ENCODE data around the gene RASA3. TPM values are rescaled to one million over a fixed set of nuclear protein-coding genes. Genes with fewer than 3 reads are reported as not detected.

The RASA3 gene
- total and polyA plus RNA-seq, 7 donors = 4.2 to 22.4 (median 16.9) TPM

- no peak for TF ChIP-seq POLR2A (IDR thresholded peaks at IDR 0.05)
- TF ChIP-seq POLR2AphosphoS5 (IDR thresholded peaks at IDR 0.05) = peak in 1 of 4 donors; percentile 66
- 82 to 87% methylated on average over 19 to 37 of the region's 37 CpGs for WGBS, 2 donors
- intact Hi-C loops (cut with DNase I) = no loop called here
- no peaks in the 10 kb centered on the region for H3K9me3 ChIP-seq
- no peaks in the 10 kb centered on the region for H3K27me3 ChIP-seq
- peaks cover 0 to 4% (median 0%) of the 10 kb centered on the region in 4 donors for H3K4me1 ChIP-seq
- DNase-seq = peak; percentile 88
- peaks cover 0 to 3% (median 0%) of the 10 kb centered on the region in 4 donors for H3K36me3 ChIP-seq
- H3K4me3 ChIP-seq = no peak overlapping the region
- peak overlapping the region in 2 of 4 donors; percentile 3 to 59 for H3K27ac ChIP-seq
Observed at GRCh38 chr13:114043421-114044053, 88.9 kb downstream of the RASA3 start.

GRCh38 chr13:114042066-114042815 lies 90.2 kb downstream of the RASA3 start:
- H3K9me3 ChIP-seq = no peaks in the 10 kb centered on the region
- WGBS, 2 donors = 91 to 92% methylated on average over 38 of the region's 38 CpGs
- intact Hi-C loops (cut with DNase I) = no loop called here
- H3K4me3 ChIP-seq = no peak overlapping the region
- no peak overlapping the region for H3K27ac ChIP-seq
- DNase-seq = no peak
- no peaks in the 10 kb centered on the region for H3K4me1 ChIP-seq
- no peaks in the 10 kb centered on the region for H3K27me3 ChIP-seq
- no peak for TF ChIP-seq CTCF (IDR thresholded peaks at IDR 0.05)
- TF ChIP-seq POLR2A (IDR thresholded peaks at IDR 0.05) = no peak
- peaks cover 0 to 6% (median 0%) of the 10 kb centered on the region in 4 donors for H3K36me3 ChIP-seq

GRCh38 chr13:114041493-114041892 lies 90.9 kb downstream of the RASA3 start:
- 95% methylated on average over 17 of the region's 17 CpGs for WGBS, 2 donors
- H3K4me1 ChIP-seq = no peaks in the 10 kb centered on the region
- no peak overlapping the region for H3K27ac ChIP-seq
- TF ChIP-seq EP300 (IDR thresholded peaks at IDR 0.05) (no peak), POLR2AphosphoS5 (IDR thresholded peaks at IDR 0.05) (no peak)
- H3K36me3 ChIP-seq = peaks cover 0 to 9% (median 0%) of the 10 kb centered on the region in 4 donors
- intact Hi-C loops (cut with DNase I) = no loop called here
- no peaks in the 10 kb centered on the region for H3K27me3 ChIP-seq
- H3K4me3 ChIP-seq = no peak overlapping the region
- DNase-seq = no peak
- H3K9me3 ChIP-seq = no peaks in the 10 kb centered on the region

GRCh38 chr13:114039471-114040141 lies 92.8 kb downstream of the RASA3 start:
- intact Hi-C loops (cut with DNase I) = no loop called here
- WGBS, 2 donors = 89 to 93% methylated on average over 26 of the region's 26 CpGs
- no peak overlapping the region for H3K27ac ChIP-seq
- DNase-seq = no peak
- H3K36me3 ChIP-seq = peaks cover 0 to 9% (median 0%) of the 10 kb centered on the region in 4 donors
- TF ChIP-seq POLR2AphosphoS5 (IDR thresholded peaks at IDR 0.05) (no peak), EP300 (IDR thresholded peaks at IDR 0.05) (no peak), POLR2A (IDR thresholded peaks at IDR 0.05) (no peak), CTCF (IDR thresholded peaks at IDR 0.05) (no peak)
- H3K27me3 ChIP-seq = no peaks in the 10 kb centered on the region
- no peak overlapping the region for H3K4me3 ChIP-seq
- peaks cover 0 to 17% (median 9%) of the 10 kb centered on the region in 4 donors for H3K4me1 ChIP-seq
- H3K9me3 ChIP-seq = no peaks in the 10 kb centered on the region

- peaks cover 0 to 24% (median 15%) of the 10 kb centered on the region in 4 donors for H3K4me1 ChIP-seq
- H3K9me3 ChIP-seq = no peaks in the 10 kb centered on the region
- H3K27me3 ChIP-seq = no peaks in the 10 kb centered on the region
- whole genome bisulfite sequencing, 2 donors = 94 to 95% methylated on average over 14 of the region's 14 CpGs
- DNase-seq = no peak
- no peak overlapping the region for H3K4me3 ChIP-seq
- intact Hi-C loops (cut with DNase I) = no loop called here
- peaks cover 0 to 9% (median 0%) of the 10 kb centered on the region in 4 donors for H3K36me3 ChIP-seq
- no peak for TF ChIP-seq CTCF (IDR thresholded peaks at IDR 0.05)
- TF ChIP-seq POLR2A (IDR thresholded peaks at IDR 0.05) = no peak
- no peak overlapping the region for H3K27ac ChIP-seq
Observed at GRCh38 chr13:114038900-114039299, 93.5 kb downstream of the RASA3 start.

Measured in sigmoid colon (tissue), 7 donors.